ENCODE results near the gene PEX1.

- TF ChIP-seq CTCF (conservative IDR thresholded peaks at IDR 0.05; ENCODE audit: low read depth in 2 of 2) (no peak), EZH2phosphoT487 (IDR thresholded peaks at IDR 0.05; ENCODE audit: unreplicated experiment) (no peak), POLR2AphosphoS5 (IDR thresholded peaks at IDR 0.05; ENCODE audit: low read depth) (no peak), EZH2 (IDR thresholded peaks at IDR 0.05; ENCODE audit: low read depth, unreplicated experiment) (no peak), CREB1 (CRISPR knock-in tag; IDR thresholded peaks at IDR 0.05; ENCODE audit: low read depth) (no peak)
These were observed 67.8 kb downstream of the PEX1 start for GRCh38 chr7:92460510-92460909.

Measured in GM23338 (cell line).